A375 (cell line): Measurements from ENCODE around the gene ATM. TPM values are rescaled to one million over a fixed set of nuclear protein-coding genes. Genes with fewer than 3 reads are reported as not detected.

Experiments
- small RNA-seq: library from RNA; depleted of rRNA; stranded (forward); fragments of <200 nt; gene quantifications from one replicate; pipeline ENCODE3, GENCODE V24; 2014
- total RNA-seq: library from RNA; depleted of rRNA; stranded (reverse); fragments of >200 nt; shearing (Covaris generic); gene quantifications from 2 replicates; pipeline ENCODE4 v1.2.3, GENCODE V29; 2014; rRNA removed

The ATM gene, protein sequence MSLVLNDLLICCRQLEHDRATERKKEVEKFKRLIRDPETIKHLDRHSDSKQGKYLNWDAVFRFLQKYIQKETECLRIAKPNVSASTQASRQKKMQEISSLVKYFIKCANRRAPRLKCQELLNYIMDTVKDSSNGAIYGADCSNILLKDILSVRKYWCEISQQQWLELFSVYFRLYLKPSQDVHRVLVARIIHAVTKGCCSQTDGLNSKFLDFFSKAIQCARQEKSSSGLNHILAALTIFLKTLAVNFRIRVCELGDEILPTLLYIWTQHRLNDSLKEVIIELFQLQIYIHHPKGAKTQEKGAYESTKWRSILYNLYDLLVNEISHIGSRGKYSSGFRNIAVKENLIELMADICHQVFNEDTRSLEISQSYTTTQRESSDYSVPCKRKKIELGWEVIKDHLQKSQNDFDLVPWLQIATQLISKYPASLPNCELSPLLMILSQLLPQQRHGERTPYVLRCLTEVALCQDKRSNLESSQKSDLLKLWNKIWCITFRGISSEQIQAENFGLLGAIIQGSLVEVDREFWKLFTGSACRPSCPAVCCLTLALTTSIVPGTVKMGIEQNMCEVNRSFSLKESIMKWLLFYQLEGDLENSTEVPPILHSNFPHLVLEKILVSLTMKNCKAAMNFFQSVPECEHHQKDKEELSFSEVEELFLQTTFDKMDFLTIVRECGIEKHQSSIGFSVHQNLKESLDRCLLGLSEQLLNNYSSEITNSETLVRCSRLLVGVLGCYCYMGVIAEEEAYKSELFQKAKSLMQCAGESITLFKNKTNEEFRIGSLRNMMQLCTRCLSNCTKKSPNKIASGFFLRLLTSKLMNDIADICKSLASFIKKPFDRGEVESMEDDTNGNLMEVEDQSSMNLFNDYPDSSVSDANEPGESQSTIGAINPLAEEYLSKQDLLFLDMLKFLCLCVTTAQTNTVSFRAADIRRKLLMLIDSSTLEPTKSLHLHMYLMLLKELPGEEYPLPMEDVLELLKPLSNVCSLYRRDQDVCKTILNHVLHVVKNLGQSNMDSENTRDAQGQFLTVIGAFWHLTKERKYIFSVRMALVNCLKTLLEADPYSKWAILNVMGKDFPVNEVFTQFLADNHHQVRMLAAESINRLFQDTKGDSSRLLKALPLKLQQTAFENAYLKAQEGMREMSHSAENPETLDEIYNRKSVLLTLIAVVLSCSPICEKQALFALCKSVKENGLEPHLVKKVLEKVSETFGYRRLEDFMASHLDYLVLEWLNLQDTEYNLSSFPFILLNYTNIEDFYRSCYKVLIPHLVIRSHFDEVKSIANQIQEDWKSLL (N-terminal part only)
- total RNA-seq = 61.2 and 64.2 TPM in 2 replicates

GRCh38 chr11:108222574-108223347 lies at the start of gene ATM, which contains the start of gene NPAT:
TSS of gene ATM (plus strand) at chr11:108223067. CDS start at chr11:108227625, 4,558 bp downstream.
TSS of gene NPAT (minus strand) at chr11:108222638. CDS start at chr11:108222536, 102 bp downstream.

Small RNA genes lying within 50 kb of the gene (small RNA-seq; reads per million reads assigned to genes)
- not detected for gene RF00019

Other genes starting within 250 kb of the ATM start
- 28.7 and 31.3 TPM in 2 replicates for gene CUL5, start 214.2 kb upstream of the ATM start, total RNA-seq
- gene ACAT1, start 101.5 kb upstream of the ATM start, total RNA-seq = 99.5 and 129 TPM in 2 replicates
- 11.9 and 12.2 TPM in 2 replicates for gene NPAT, start 429 bp upstream of the ATM start, total RNA-seq
- gene C11orf65, start 244.5 kb downstream of the ATM start, total RNA-seq = 0.23 and 0.58 TPM in 2 replicates